Tibial artery (tissue), 4 donors: ENCODE measurements around the gene USH1G.

Source experiments
- DNase-seq, 2 donors: peaks; one replicate each; pipeline ENCODE4 v3.0.0-alpha.2; 2019
- H3K27ac ChIP-seq, 2 donors: fragments of 200-600 bp; sonication (generic) in 1 of 2; 1 replicate in 1 of 2; 2 replicates in 1 of 2; pipeline ENCODE4 v1.5.1; 2018 to 2019; ENCODE audit warnings: mild to moderate bottlenecking in 1 of 2
- H3K27me3 ChIP-seq, 2 donors: fragments of 200-600 bp; sonication (generic) in 1 of 2; one replicate each; pipeline versions ENCODE4 v1.5.1 to v1.6.0; 2016 to 2019
- H3K36me3 ChIP-seq, 3 donors: fragments of 200-600 bp; sonication (generic) in 2 of 3; one replicate each; pipeline ENCODE4 v1.5.1; 2016 to 2019; ENCODE audit warnings: mild to moderate bottlenecking in 2 of 3
- H3K4me1 ChIP-seq, 4 donors: fragments of 200-600 bp; sonication (generic) in 2 of 4; 1 replicate in 3 of 4; 2 replicates in 1 of 4; pipeline ENCODE4 v1.5.1; 2016 to 2019
- H3K4me3 ChIP-seq, 2 donors: fragments of 200-600 bp; sonication (generic) in 1 of 2; 1 replicate in 1 of 2; 2 replicates in 1 of 2; pipeline ENCODE4 v1.5.1; 2018 to 2019; ENCODE audit warnings: mild to moderate bottlenecking in 2 of 2
- H3K9me3 ChIP-seq, 3 donors: fragments of 200-600 bp; sonication (generic) in 1 of 3; one replicate each; pipeline ENCODE4 v1.5.1; 2016 to 2019
- CTCF ChIP-seq, 2 experiments: fragments of 200-600 bp in 1 of 2; fragments of 450-650 bp in 1 of 2; IDR thresholded peaks; one replicate each; pipeline ENCODE4 v1.5.1; 2017 to 2019; ENCODE audit warnings: antibody characterized with exemption in 2 of 2, mild to moderate bottlenecking in 1 of 2, moderate library complexity in 1 of 2
- intact Hi-C: fragments of 100-400 bp; cut with DNase I; formaldehyde crosslinking; loops from one replicate; pipeline ENCODE4 v1.15.0; 2023; ENCODE audit warnings: low total_unique reads

USH1G gene

GRCh38 chr17:74937064-74938051, 14.3 kb upstream of the USH1G start:
- H3K4me3 ChIP-seq: no peak overlapping the region
- H3K27me3 ChIP-seq: peaks cover 0 to 92% of the 10 kb centered on the region in 2 donors
- H3K9me3 ChIP-seq: no peaks in the 10 kb centered on the region
- H3K36me3 ChIP-seq: no peaks in the 10 kb centered on the region
- TF ChIP-seq CTCF (IDR thresholded peaks at IDR 0.05): no peak
- DNase-seq: no peak
- peaks cover 0 to 13% (median 6%) of the 10 kb centered on the region in 4 donors for H3K4me1 ChIP-seq
- intact Hi-C loops: no loop called here
- H3K27ac ChIP-seq: no peak overlapping the region

GRCh38 chr17:74936470-74936799, 13.4 kb upstream of the USH1G start:
- intact Hi-C loops: no loop called here
- Histone ChIP-seq H3K4me1 (peaks cover 0 to 13% (median 6%) of the 10 kb centered on the region in 4 donors), H3K4me3 (no peak overlapping the region), H3K36me3 (no peaks in the 10 kb centered on the region), H3K27me3 (peaks cover 0 to 86% of the 10 kb centered on the region in 2 donors), H3K9me3 (no peaks in the 10 kb centered on the region), H3K27ac (no peak overlapping the region)
- TF ChIP-seq CTCF (IDR thresholded peaks at IDR 0.05): no peak
- DNase-seq: no peak

- peaks cover 0 to 86% of the 10 kb centered on the region in 2 donors for H3K27me3 ChIP-seq
Observed at GRCh38 chr17:74935585-74936469, 12.8 kb upstream of the USH1G start, which contains the start of gene OTOP3. OTOP3 (plus strand) TSS chr17:74935898; CDS start chr17:74935922, 24 bp downstream.

GRCh38 chr17:74935048-74935447, 12.0 kb upstream of the USH1G start:
- Histone ChIP-seq H3K4me1 (peaks cover 0 to 13% (median 6%) of the 10 kb centered on the region in 4 donors), H3K4me3 (no peak overlapping the region), H3K27me3 (peaks cover 0 to 87% of the 10 kb centered on the region in 2 donors), H3K9me3 (no peaks in the 10 kb centered on the region), H3K36me3 (no peaks in the 10 kb centered on the region), H3K27ac (no peak overlapping the region)
- TF ChIP-seq CTCF (IDR thresholded peaks at IDR 0.05): no peak
- intact Hi-C loops: no loop called here
- DNase-seq: no peak

More at GRCh38 chr17:74935585-74936469, 12.8 kb upstream of the USH1G start, which contains the start of gene OTOP3:
- Histone ChIP-seq H3K4me1 (peaks cover 0 to 13% (median 6%) of the 10 kb centered on the region in 4 donors), H3K4me3 (no peak within 1 kb of the TSS), H3K27ac (no peak within 1 kb of the TSS), H3K9me3 (no peaks in the 10 kb centered on the region), H3K36me3 (no peaks in the 10 kb centered on the region)
- no peak for TF ChIP-seq CTCF (IDR thresholded peaks at IDR 0.05)
- intact Hi-C loops: no loop called here
- no peak for DNase-seq

GRCh38 chr17:74930535-74931036, 7.5 kb upstream of the USH1G start:
- Histone ChIP-seq H3K27ac (no peak overlapping the region), H3K4me3 (no peak overlapping the region), H3K36me3 (no peaks in the 10 kb centered on the region), H3K4me1 (peaks cover 0 to 5% (median 2%) of the 10 kb centered on the region in 4 donors), H3K9me3 (no peaks in the 10 kb centered on the region), H3K27me3 (peaks cover 0 to 82% of the 10 kb centered on the region in 2 donors)
- no peak for DNase-seq
- no peak for TF ChIP-seq CTCF (IDR thresholded peaks at IDR 0.05)
- intact Hi-C loops: no loop called here
